ENCODE results near the gene LIMS2. TPM values are rescaled to one million over a fixed set of nuclear protein-coding genes. Genes with fewer than 3 reads are reported as not detected.

The LIMS2 gene
- polyA plus RNA-seq, 1 donor (not counting 4 experiments of a cell fraction or from before 2014, with no cell fraction given), result not detected

DNA sequence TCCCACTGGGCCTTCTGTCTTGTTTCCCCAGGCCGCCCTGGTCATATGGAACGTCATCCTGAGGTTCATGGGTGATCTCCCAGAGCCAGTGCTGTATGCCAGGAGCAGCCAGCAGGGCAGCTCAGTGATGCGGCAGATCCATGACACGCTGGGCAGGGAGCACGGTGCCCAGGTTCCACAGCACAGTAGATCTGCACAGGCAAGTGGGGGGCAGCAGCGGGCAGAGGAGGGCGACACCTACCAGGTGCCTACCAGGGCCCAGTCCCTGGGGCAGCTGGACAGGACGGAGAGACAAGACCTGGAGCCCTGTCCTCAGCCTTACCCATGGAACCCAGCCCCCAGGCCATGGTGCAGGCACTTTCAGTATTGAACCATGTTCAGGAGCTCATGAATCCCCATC is 65.5 kb downstream of the LIMS2 start:
- dilution Hi-C loops (cut with MboI; ENCODE audit: extremely low pct_ligation_motif_present, low sequenced_read_pairs), result no loop called here
- no peak overlapping the region for H3K4me2 ChIP-seq (ENCODE audit: control insufficient read depth, extremely low read depth, insufficient read depth, low read depth, low read length)
- no peak for FAIRE-seq
- no peak overlapping the region for H3K4me3 ChIP-seq (ENCODE audit: control insufficient read depth in 2 of 3, extremely low read depth in 1 of 3, insufficient read depth in 2 of 3, low read depth in 1 of 3, low read length in 3 of 3)
- H3K27me3 ChIP-seq (ENCODE audit: control insufficient read depth, extremely low read depth, insufficient read depth, low read length), result peaks cover 3% of the 10 kb centered on the region
- H3K27ac ChIP-seq (ENCODE audit: control insufficient read depth, insufficient read depth, low read length), result no peak overlapping the region
- no peak for DNase-seq (ENCODE audit: low read depth, low spot score)
- H3K9me1 ChIP-seq (ENCODE audit: control insufficient read depth, extremely low read depth, insufficient read depth, low read length), result no peaks in the 10 kb centered on the region
- no peaks in the 10 kb centered on the region for H3K4me1 ChIP-seq (ENCODE audit: control insufficient read depth, extremely low read depth, insufficient read depth, low read length)
- no peak overlapping the region for H2AFZ ChIP-seq (ENCODE audit: control insufficient read depth, low read length)
- no peaks in the 10 kb centered on the region for H3K36me3 ChIP-seq (ENCODE audit: control insufficient read depth in 2 of 2, extremely low read depth in 1 of 2, insufficient read depth in 2 of 2, low read length in 2 of 2)
- no peaks in the 10 kb centered on the region for H4K20me1 ChIP-seq (ENCODE audit: control insufficient read depth, extremely low read depth, insufficient read depth, low read length)
- no peak for TF ChIP-seq EZH2 (IDR thresholded peaks at IDR 0.05; ENCODE audit: low read length)
- TF ChIP-seq, protein P1, sequence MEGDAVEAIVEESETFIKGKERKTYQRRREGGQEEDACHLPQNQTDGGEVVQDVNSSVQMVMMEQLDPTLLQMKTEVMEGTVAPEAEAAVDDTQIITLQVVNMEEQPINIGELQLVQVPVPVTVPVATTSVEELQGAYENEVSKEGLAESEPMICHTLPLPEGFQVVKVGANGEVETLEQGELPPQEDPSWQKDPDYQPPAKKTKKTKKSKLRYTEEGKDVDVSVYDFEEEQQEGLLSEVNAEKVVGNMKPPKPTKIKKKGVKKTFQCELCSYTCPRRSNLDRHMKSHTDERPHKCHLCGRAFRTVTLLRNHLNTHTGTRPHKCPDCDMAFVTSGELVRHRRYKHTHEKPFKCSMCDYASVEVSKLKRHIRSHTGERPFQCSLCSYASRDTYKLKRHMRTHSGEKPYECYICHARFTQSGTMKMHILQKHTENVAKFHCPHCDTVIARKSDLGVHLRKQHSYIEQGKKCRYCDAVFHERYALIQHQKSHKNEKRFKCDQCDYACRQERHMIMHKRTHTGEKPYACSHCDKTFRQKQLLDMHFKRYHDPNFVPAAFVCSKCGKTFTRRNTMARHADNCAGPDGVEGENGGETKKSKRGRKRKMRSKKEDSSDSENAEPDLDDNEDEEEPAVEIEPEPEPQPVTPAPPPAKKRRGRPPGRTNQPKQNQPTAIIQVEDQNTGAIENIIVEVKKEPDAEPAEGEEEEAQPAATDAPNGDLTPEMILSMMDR (optimal IDR thresholded peaks at IDR 0.05 in 1 of 3, IDR thresholded peaks at IDR 0.05 in 1 of 3, conservative IDR thresholded peaks at IDR 0.05 in 1 of 3; ENCODE audit: extremely low read depth in 1 of 3, insufficient read depth in 2 of 3, low read length in 3 of 3), result no peak
- H3K9me3 ChIP-seq (ENCODE audit: control insufficient read depth, low read depth, low read length), result no peaks in the 10 kb centered on the region
- no peak overlapping the region for H3K9ac ChIP-seq (ENCODE audit: control insufficient read depth, extremely low read depth, insufficient read depth, low read length)
- H3K79me2 ChIP-seq (ENCODE audit: control insufficient read depth, insufficient read depth, low read length), result no peaks in the 10 kb centered on the region

DNA sequence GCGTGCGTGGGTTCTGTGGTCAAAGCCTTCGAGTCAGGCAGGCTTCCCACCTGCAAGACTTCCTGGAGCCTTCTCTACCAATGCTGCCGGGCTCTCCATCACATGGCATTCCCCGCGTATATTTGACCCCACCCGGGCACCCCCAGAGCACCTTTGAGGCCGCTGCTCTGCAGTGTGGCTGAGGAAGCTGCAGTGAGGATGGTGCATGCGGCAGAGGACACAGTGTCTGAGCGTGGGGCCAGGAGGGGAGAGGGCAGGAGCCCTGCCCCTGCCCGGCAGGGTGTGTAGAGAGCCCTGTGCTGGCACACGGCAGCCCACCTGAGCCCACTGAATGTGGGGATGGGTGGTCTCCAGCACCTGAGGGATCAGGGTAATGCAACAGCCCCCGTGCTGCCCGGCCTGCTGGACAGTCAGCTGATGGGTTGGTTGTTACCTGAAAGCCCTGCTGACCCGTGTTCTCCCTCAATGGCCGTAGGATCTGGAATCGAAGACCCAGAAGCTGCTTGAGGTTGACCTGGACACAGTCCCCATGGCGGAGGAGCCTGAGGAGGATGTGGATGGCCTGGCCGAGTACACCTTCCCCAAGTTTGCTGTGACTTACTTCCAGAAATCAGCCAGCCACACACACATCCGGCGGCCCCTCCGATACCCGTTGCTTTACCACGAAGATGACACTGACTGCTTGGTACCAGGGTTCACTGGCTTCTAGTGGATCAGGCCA is 66.1 kb downstream of the LIMS2 start:
- no peaks in the 10 kb centered on the region for H3K9me3 ChIP-seq (ENCODE audit: control insufficient read depth, low read depth, low read length)
- no peaks in the 10 kb centered on the region for H3K79me2 ChIP-seq (ENCODE audit: control insufficient read depth, insufficient read depth, low read length)
- H4K20me1 ChIP-seq (ENCODE audit: control insufficient read depth, extremely low read depth, insufficient read depth, low read length), result no peaks in the 10 kb centered on the region
- H3K9ac ChIP-seq (ENCODE audit: control insufficient read depth, extremely low read depth, insufficient read depth, low read length), result no peak overlapping the region
- H3K36me3 ChIP-seq (ENCODE audit: control insufficient read depth in 2 of 2, extremely low read depth in 1 of 2, insufficient read depth in 2 of 2, low read length in 2 of 2), result no peaks in the 10 kb centered on the region
- H3K27ac ChIP-seq (ENCODE audit: control insufficient read depth, insufficient read depth, low read length), result no peak overlapping the region
- TF ChIP-seq, protein P1 (optimal IDR thresholded peaks at IDR 0.05 in 1 of 3, IDR thresholded peaks at IDR 0.05 in 1 of 3, conservative IDR thresholded peaks at IDR 0.05 in 1 of 3; ENCODE audit: extremely low read depth in 1 of 3, insufficient read depth in 2 of 3, low read length in 3 of 3), result no peak
- TF ChIP-seq EZH2 (IDR thresholded peaks at IDR 0.05; ENCODE audit: low read length), result no peak
- no peak overlapping the region for H3K4me2 ChIP-seq (ENCODE audit: control insufficient read depth, extremely low read depth, insufficient read depth, low read depth, low read length)
- DNase-seq (ENCODE audit: low read depth, low spot score) (no peak), FAIRE-seq (no peak)
- H3K9me1 ChIP-seq (ENCODE audit: control insufficient read depth, extremely low read depth, insufficient read depth, low read length), result no peaks in the 10 kb centered on the region
- dilution Hi-C loops (cut with MboI; ENCODE audit: extremely low pct_ligation_motif_present, low sequenced_read_pairs), result no loop called here
- no peak overlapping the region for H3K4me3 ChIP-seq (ENCODE audit: control insufficient read depth in 2 of 3, extremely low read depth in 1 of 3, insufficient read depth in 2 of 3, low read depth in 1 of 3, low read length in 3 of 3)
- no peaks in the 10 kb centered on the region for H3K4me1 ChIP-seq (ENCODE audit: control insufficient read depth, extremely low read depth, insufficient read depth, low read length)
- peaks cover 3% of the 10 kb centered on the region for H3K27me3 ChIP-seq (ENCODE audit: control insufficient read depth, extremely low read depth, insufficient read depth, low read length)
- H2AFZ ChIP-seq (ENCODE audit: control insufficient read depth, low read length), result no peak overlapping the region
